ENCODE results near the gene TRPM3. TPM values are rescaled to one million over a fixed set of nuclear protein-coding genes. Genes with fewer than 3 reads are reported as not detected.

TRPM3 gene
- total and polyA plus RNA-seq, 10 donors, result 0.02 to 6.7 (median 1.6) TPM

- no peak for DNase-seq
- H3K27me3 ChIP-seq (replicated peaks in 1 of 7), result no peaks in the 10 kb centered on the region
- H3K4me3 ChIP-seq, result no peak overlapping the region
- no peaks in the 10 kb centered on the region for H3K9me3 ChIP-seq
- WGBS, 5 donors, result 25 to 41% (median 31%) methylated on average over 4 of the region's 4 CpGs
- H3K27ac ChIP-seq, result no peak overlapping the region
- no peak for TF ChIP-seq CTCF (IDR thresholded peaks at IDR 0.05 in 8 of 11, conservative IDR thresholded peaks at IDR 0.05 in 3 of 11)
- no peak for TF ChIP-seq POLR2AphosphoS5 (IDR thresholded peaks at IDR 0.05)
- TF ChIP-seq POLR2A (IDR thresholded peaks at IDR 0.05), result no peak
- no peaks in the 10 kb centered on the region for H3K36me3 ChIP-seq
- intact Hi-C loops (cut with DNase I; ENCODE audit: low total_unique reads), result no loop called here
- H3K4me1 ChIP-seq, result no peaks in the 10 kb centered on the region
Measured at GRCh38 chr9:70861797-70862196, 259.6 kb downstream of the TRPM3 start.

- no peak overlapping the region for H3K27ac ChIP-seq
- H3K36me3 ChIP-seq, result no peaks in the 10 kb centered on the region
- no peak for TF ChIP-seq CTCF (IDR thresholded peaks at IDR 0.05 in 8 of 11, conservative IDR thresholded peaks at IDR 0.05 in 3 of 11)
- TF ChIP-seq POLR2A (IDR thresholded peaks at IDR 0.05), result no peak
- no peak for TF ChIP-seq POLR2AphosphoS5 (IDR thresholded peaks at IDR 0.05)
- H3K4me1 ChIP-seq, result no peaks in the 10 kb centered on the region
- H3K27me3 ChIP-seq (replicated peaks in 1 of 7), result no peaks in the 10 kb centered on the region
- H3K4me3 ChIP-seq, result no peak overlapping the region
- intact Hi-C loops (cut with DNase I; ENCODE audit: low total_unique reads), result no loop called here
- H3K9me3 ChIP-seq, result no peaks in the 10 kb centered on the region
- no peak for DNase-seq
- WGBS, 5 donors, result 44 to 70% (median 64%) methylated on average over 3 of the region's 3 CpGs
Measured at GRCh38 chr9:70861376-70861775, 260.0 kb downstream of the TRPM3 start.

- no peaks in the 10 kb centered on the region for H3K4me1 ChIP-seq
- WGBS, 5 donors, result 72 to 93% (median 85%) methylated on average over 2 of the region's 2 CpGs
- no peak for DNase-seq
- H3K27ac ChIP-seq, result no peak overlapping the region
- TF ChIP-seq POLR2A (IDR thresholded peaks at IDR 0.05), result no peak
- no peak for TF ChIP-seq POLR2AphosphoS5 (IDR thresholded peaks at IDR 0.05)
- no peak for TF ChIP-seq CTCF (IDR thresholded peaks at IDR 0.05 in 8 of 11, conservative IDR thresholded peaks at IDR 0.05 in 3 of 11)
- no peaks in the 10 kb centered on the region for H3K27me3 ChIP-seq (replicated peaks in 1 of 7)
- no peaks in the 10 kb centered on the region for H3K9me3 ChIP-seq
- intact Hi-C loops (cut with DNase I; ENCODE audit: low total_unique reads), result no loop called here
- H3K36me3 ChIP-seq, result no peaks in the 10 kb centered on the region
- H3K4me3 ChIP-seq, result no peak overlapping the region
Measured at GRCh38 chr9:70859694-70860093, 261.7 kb downstream of the TRPM3 start.

GRCh38 chr9:70856411-70856810, 265.0 kb downstream of the TRPM3 start:
- intact Hi-C loops (cut with DNase I; ENCODE audit: low total_unique reads), result no loop called here
- DNase-seq, result no peak
- no peak overlapping the region for H3K27ac ChIP-seq
- WGBS, 5 donors, result 58 to 85% (median 80%) methylated on average over 2 of the region's 2 CpGs
- no peaks in the 10 kb centered on the region for H3K4me1 ChIP-seq
- H3K4me3 ChIP-seq, result no peak overlapping the region
- no peaks in the 10 kb centered on the region for H3K9me3 ChIP-seq
- no peaks in the 10 kb centered on the region for H3K27me3 ChIP-seq (replicated peaks in 1 of 7)
- no peak for TF ChIP-seq CTCF (IDR thresholded peaks at IDR 0.05 in 8 of 11, conservative IDR thresholded peaks at IDR 0.05 in 3 of 11)
- TF ChIP-seq POLR2AphosphoS5 (IDR thresholded peaks at IDR 0.05), result no peak
- no peak for TF ChIP-seq POLR2A (IDR thresholded peaks at IDR 0.05)
- no peaks in the 10 kb centered on the region for H3K36me3 ChIP-seq

All from spleen (tissue), 11 donors.